CD4-positive, alpha-beta T cell treated with Interleukin-21 for 1 hour (primary cell): ENCODE results near the gene NHERF2.

ENCODE experiments used
- DNase-seq: peaks from one replicate; pipeline ENCODE4 v3.0.0-alpha.2; 2020

The NHERF2 gene

GRCh38 chr16:2063861-2064260, 37.2 kb downstream of the NHERF2 start:
- no peak for DNase-seq

- DNase-seq, result no peak
These were observed 37.8 kb downstream of the NHERF2 start for GRCh38 chr16:2064368-2064945.

GRCh38 chr16:2066139-2066538, 39.4 kb downstream of the NHERF2 start:
- no peak for DNase-seq

- DNase-seq, result no peak
These were observed 44.1 kb downstream of the NHERF2 start for GRCh38 chr16:2070576-2071453.

- no peak for DNase-seq
These were observed 44.9 kb downstream of the NHERF2 start for GRCh38 chr16:2071454-2072202.

- no peak for DNase-seq
These were observed 46.2 kb downstream of the NHERF2 start for GRCh38 chr16:2072926-2073325.

GRCh38 chr16:2074071-2074470, 47.4 kb downstream of the NHERF2 start:
- DNase-seq, result no peak

- DNase-seq, result no peak
These were observed 48.9 kb downstream of the NHERF2 start for GRCh38 chr16:2075631-2076030.

- no peak for DNase-seq
These were observed 49.6 kb downstream of the NHERF2 start for GRCh38 chr16:2076072-2076865.

GRCh38 chr16:2077016-2077415, 50.3 kb downstream of the NHERF2 start:
- no peak for DNase-seq

GRCh38 chr16:2077696-2078095, 51.0 kb downstream of the NHERF2 start:
- DNase-seq, result no peak

- DNase-seq, result no peak
These were observed 51.4 kb downstream of the NHERF2 start for GRCh38 chr16:2078096-2078495.

- DNase-seq, result no peak
These were observed 52.0 kb downstream of the NHERF2 start for GRCh38 chr16:2078691-2079090.

- no peak for DNase-seq
These were observed 52.7 kb downstream of the NHERF2 start for GRCh38 chr16:2079311-2079800.

GRCh38 chr16:2079991-2080390, 53.3 kb downstream of the NHERF2 start:
- no peak for DNase-seq

- DNase-seq, result no peak
These were observed 54.7 kb downstream of the NHERF2 start for GRCh38 chr16:2081201-2082084.

GRCh38 chr16:2082171-2082982, 55.7 kb downstream of the NHERF2 start:
- DNase-seq, result no peak

GRCh38 chr16:2082983-2083364, 56.3 kb downstream of the NHERF2 start:
- DNase-seq, result no peak

- no peak for DNase-seq
These were observed 56.7 kb downstream of the NHERF2 start for GRCh38 chr16:2083409-2083808.

GRCh38 chr16:2083876-2084780, 57.4 kb downstream of the NHERF2 start:
- DNase-seq, result no peak
